HepG2 (cell line): ENCODE measurements around the gene RNU4-1. TPM values are rescaled to one million over a fixed set of nuclear protein-coding genes. Genes with fewer than 3 reads are reported as not detected.

ENCODE experiments used
- GATA4 ChIP-seq: sonication (generic); IDR thresholded peaks from 2 replicates; pipeline ENCODE4 v1.6.1; 2016; ENCODE audit warnings: antibody characterized with exemption, low read depth, borderline replicate concordance
- LCORL ChIP-seq, 2 experiments: fragments of 450-650 bp in 1 of 2; sonication (generic) in 1 of 2; formaldehyde crosslinking in 1 of 2; IDR thresholded peaks; 2 replicates each; pipeline versions ENCODE4 v1.5.0 to v1.6.1; 2017 to 2020; ENCODE audit warnings: antibody characterized with exemption in 1 of 2, missing genetic modification reagents in 1 of 2
- NCOA1 ChIP-seq: sonication (generic); formaldehyde crosslinking; IDR thresholded peaks from 2 replicates; pipeline ENCODE4 v1.9.0; 2021; ENCODE audit warnings: missing genetic modification reagents
- PAF1 ChIP-seq: IDR thresholded peaks from 2 replicates; pipeline ENCODE4 v1.6.1; 2016; ENCODE audit warnings: missing genetic modification reagents, missing compliant biosample characterization
- POLR2A ChIP-seq, 2 experiments: IDR thresholded peaks; 2 replicates each; pipeline ENCODE4 v1.6.1; 2011; ENCODE audit warnings: low read depth in 2 of 2, low read length in 2 of 2, mild to moderate bottlenecking in 1 of 2, moderate library complexity in 1 of 2; ENCODE audit not compliant: insufficient read depth in 1 of 2
- POLR2AphosphoS5 ChIP-seq: IDR thresholded peaks from 2 replicates; pipeline ENCODE4 v1.6.1; 2012; ENCODE audit warnings: low read depth, low read length
- ZBED4 ChIP-seq: sonication (generic); formaldehyde crosslinking; IDR thresholded peaks from 2 replicates; pipeline ENCODE4 v1.4.0; 2020; ENCODE audit warnings: missing genetic modification reagents, borderline replicate concordance
- ZBTB3 ChIP-seq: sonication (generic); formaldehyde crosslinking; IDR thresholded peaks from 2 replicates; pipeline ENCODE4 v1.4.0; 2020; ENCODE audit warnings: low read depth, mild to moderate bottlenecking, moderate library complexity, missing genetic modification reagents, borderline replicate concordance
- ZC3H4 ChIP-seq: sonication (generic); formaldehyde crosslinking; IDR thresholded peaks from 2 replicates; pipeline ENCODE4 v1.4.0; 2020; ENCODE audit warnings: missing genetic modification reagents, borderline replicate concordance
- ZFP91 ChIP-seq: sonication (generic); formaldehyde crosslinking; IDR thresholded peaks from 2 replicates; pipeline ENCODE4 v1.9.0; 2022; ENCODE audit warnings: missing genetic modification reagents, mild to moderate bottlenecking, borderline replicate concordance
- ZFX ChIP-seq: sonication (generic); formaldehyde crosslinking; IDR thresholded peaks from 2 replicates; pipeline ENCODE4 v1.4.0; 2020; ENCODE audit warnings: mild to moderate bottlenecking, low read depth, missing genetic modification reagents, moderate library complexity
- ZNF563 ChIP-seq: sonication (generic); formaldehyde crosslinking; IDR thresholded peaks from 2 replicates; pipeline ENCODE4 v1.8.0; 2022; ENCODE audit warnings: mild to moderate bottlenecking, moderate library complexity, missing genetic modification reagents
- ZNF564 ChIP-seq: sonication (generic); formaldehyde crosslinking; IDR thresholded peaks from 2 replicates; pipeline ENCODE4 v1.8.1; 2023; ENCODE audit warnings: mild to moderate bottlenecking, missing genetic modification reagents
- ZNF607 ChIP-seq: sonication (generic); formaldehyde crosslinking; IDR thresholded peaks from 2 replicates; pipeline ENCODE4 v1.5.1; 2020; ENCODE audit warnings: missing genetic modification reagents, mild to moderate bottlenecking, borderline replicate concordance
- ZNF652 ChIP-seq: IDR thresholded peaks from 2 replicates; pipeline ENCODE4 v1.6.1; 2016; ENCODE audit warnings: low read depth, borderline replicate concordance
- ZNF878 ChIP-seq: sonication (generic); formaldehyde crosslinking; IDR thresholded peaks from 2 replicates; pipeline ENCODE4 v1.8.1; 2023; ENCODE audit warnings: mild to moderate bottlenecking, missing genetic modification reagents, moderate library complexity
- polyA plus RNA-seq, 8 experiments: library from polyadenylated mRNA; depleted of rRNA in 3 of 8; stranded (reverse) in 7 of 8; unstranded in 1 of 8; fragments of >200 nt; fragmentation: Illumina TruSeq in 4 of 8; extraction: Trizol in 4 of 8; gene quantifications; 2 replicates each; pipeline versions ENCODE4 v1.2.1 to v1.2.3, GENCODE V29; 2011 to 2016; ENCODE audit warnings: low read depth in 4 of 8, missing spikeins in 1 of 8, mixed read lengths in 1 of 8; ENCODE audit not compliant: insufficient read depth in 1 of 8
- total RNA-seq, 5 experiments: library from RNA; depleted of rRNA; stranded (reverse); fragments of >200 nt; fragmentation: Illumina TruSeq; extraction: Trizol; gene quantifications; 2 replicates each; pipeline ENCODE4 v1.2.3, GENCODE V29; 2016; ENCODE audit warnings: low read depth in 1 of 5
- TF ChIP-seq, protein P1 (sequence below): sonication (generic); formaldehyde crosslinking; IDR thresholded peaks from 2 replicates; pipeline ENCODE4 v1.5.0; 2020; ENCODE audit warnings: missing genetic modification reagents
- TF ChIP-seq, protein P2 (sequence below): sonication (generic); formaldehyde crosslinking; IDR thresholded peaks from 2 replicates; pipeline ENCODE4 v1.5.1; 2020; ENCODE audit warnings: missing genetic modification reagents, mild to moderate bottlenecking, borderline replicate concordance

Gene RNU4-1
- total and polyA plus RNA-seq, 2 of the 13 experiments (the other 11 are each of a cell fraction or from before 2014, with no cell fraction given), result 7,407 TPM; not detected in 1

DNA sequence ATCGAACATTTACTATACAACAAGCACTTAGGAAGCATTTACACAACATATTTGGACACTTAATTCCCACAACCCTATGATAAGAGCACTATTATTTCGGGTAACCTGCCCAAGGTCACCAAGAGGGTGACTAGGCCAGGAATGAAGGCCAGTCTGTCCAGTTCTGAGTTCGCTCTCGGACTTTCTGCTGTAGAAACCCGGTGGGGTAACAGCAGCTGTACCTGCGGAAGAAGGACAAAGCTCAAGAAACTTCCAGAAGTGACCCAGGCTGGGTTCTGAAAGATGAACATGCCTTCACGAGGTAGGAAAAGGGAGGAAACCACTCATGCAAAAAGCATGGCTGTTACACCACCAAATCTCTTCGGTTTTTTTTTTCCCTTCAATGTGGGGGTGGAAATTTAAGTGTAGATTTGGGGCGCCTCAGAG is 23.8 kb upstream of the RNU4-1 start (continued):
- TF ChIP-seq ZBED4 (CRISPR knock-in tag), result 0 out of 2 replicates have a peak, but pooled peaks have one; percentile 3
- TF ChIP-seq ZFP91 (CRISPR knock-in tag), result no peak
- peak; percentile 38; the same call in 1 of the 2 replicates for TF ChIP-seq ZFX
- TF ChIP-seq, protein P1, sequence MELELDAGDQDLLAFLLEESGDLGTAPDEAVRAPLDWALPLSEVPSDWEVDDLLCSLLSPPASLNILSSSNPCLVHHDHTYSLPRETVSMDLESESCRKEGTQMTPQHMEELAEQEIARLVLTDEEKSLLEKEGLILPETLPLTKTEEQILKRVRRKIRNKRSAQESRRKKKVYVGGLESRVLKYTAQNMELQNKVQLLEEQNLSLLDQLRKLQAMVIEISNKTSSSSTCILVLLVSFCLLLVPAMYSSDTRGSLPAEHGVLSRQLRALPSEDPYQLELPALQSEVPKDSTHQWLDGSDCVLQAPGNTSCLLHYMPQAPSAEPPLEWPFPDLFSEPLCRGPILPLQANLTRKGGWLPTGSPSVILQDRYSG, result no peak
- no peak for TF ChIP-seq ZNF652
- TF ChIP-seq ZNF564 (CRISPR knock-in tag), result 0 out of 2 replicates have a peak, but pooled peaks have one; percentile 5
- peak; percentile 89 for TF ChIP-seq ZC3H4 (CRISPR knock-in tag)
- TF ChIP-seq ZNF878, result no peak
- TF ChIP-seq, protein P2, sequence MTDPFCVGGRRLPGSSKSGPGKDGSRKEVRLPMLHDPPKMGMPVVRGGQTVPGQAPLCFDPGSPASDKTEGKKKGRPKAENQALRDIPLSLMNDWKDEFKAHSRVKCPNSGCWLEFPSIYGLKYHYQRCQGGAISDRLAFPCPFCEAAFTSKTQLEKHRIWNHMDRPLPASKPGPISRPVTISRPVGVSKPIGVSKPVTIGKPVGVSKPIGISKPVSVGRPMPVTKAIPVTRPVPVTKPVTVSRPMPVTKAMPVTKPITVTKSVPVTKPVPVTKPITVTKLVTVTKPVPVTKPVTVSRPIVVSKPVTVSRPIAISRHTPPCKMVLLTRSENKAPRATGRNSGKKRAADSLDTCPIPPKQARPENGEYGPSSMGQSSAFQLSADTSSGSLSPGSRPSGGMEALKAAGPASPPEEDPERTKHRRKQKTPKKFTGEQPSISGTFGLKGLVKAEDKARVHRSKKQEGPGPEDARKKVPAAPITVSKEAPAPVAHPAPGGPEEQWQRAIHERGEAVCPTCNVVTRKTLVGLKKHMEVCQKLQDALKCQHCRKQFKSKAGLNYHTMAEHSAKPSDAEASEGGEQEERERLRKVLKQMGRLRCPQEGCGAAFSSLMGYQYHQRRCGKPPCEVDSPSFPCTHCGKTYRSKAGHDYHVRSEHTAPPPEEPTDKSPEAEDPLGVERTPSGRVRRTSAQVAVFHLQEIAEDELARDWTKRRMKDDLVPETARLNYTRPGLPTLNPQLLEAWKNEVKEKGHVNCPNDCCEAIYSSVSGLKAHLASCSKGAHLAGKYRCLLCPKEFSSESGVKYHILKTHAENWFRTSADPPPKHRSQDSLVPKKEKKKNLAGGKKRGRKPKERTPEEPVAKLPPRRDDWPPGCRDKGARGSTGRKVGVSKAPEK (CRISPR knock-in tag), result no peak
- TF ChIP-seq PAF1, result no peak
- TF ChIP-seq POLR2AphosphoS5, result peak; percentile 34; the same call in 1 of the 2 replicates
- no peak for TF ChIP-seq ZBTB3 (CRISPR knock-in tag)
- TF ChIP-seq ZNF607 (CRISPR knock-in tag), result no peak
- no peak for TF ChIP-seq GATA4
- peak in 1 of 2 experiments; percentile 2; a peak in 1 of 4 replicates for TF ChIP-seq POLR2A (IDR thresholded peaks at IDR 0.05; ENCODE audit: insufficient read depth in 1 of 2, low read depth in 2 of 2, low read length in 2 of 2)
- TF ChIP-seq LCORL (IDR thresholded peaks at IDR 0.05), result no peak
- 0 out of 2 replicates have a peak, but pooled peaks have one; percentile 17 for TF ChIP-seq LCORL (CRISPR knock-in tag; IDR thresholded peaks at IDR 0.05)
- no peak; the same call in 1 of the 2 replicates for TF ChIP-seq ZNF563 (CRISPR knock-in tag)
- TF ChIP-seq NCOA1 (CRISPR knock-in tag), result 0 out of 2 replicates have a peak, but pooled peaks have one; percentile 40
